Right lobe of liver (tissue), 6 donors: ENCODE results near the gene THADA. TPM values are rescaled to one million over a fixed set of nuclear protein-coding genes. Genes with fewer than 3 reads are reported as not detected.
A peak's percentile ranks its signal among the peaks of the same experiment; 100 is the strongest.
"Not testable (repeated sequence)": the region's sequence is repeated elsewhere in the genome, so short reads cannot be mapped to it uniquely, and the experiment has no call there.

Experiments used
- ATAC-seq, 4 donors: fragments of 200-7000 bp; cut with Tn5 transposase; one replicate each; pipeline ENCODE4 v1.9.1; 2020; ENCODE audit warnings: mild to moderate bottlenecking in 4 of 4, moderate library complexity in 4 of 4
- DNase-seq, 3 donors: peaks; one replicate each; pipeline ENCODE4 v3.0.0-alpha.2; 2020
- H3K27ac ChIP-seq, 3 donors: fragments of 200-600 bp; one replicate each; pipeline ENCODE4 v1.8.0; 2022
- H3K27me3 ChIP-seq, 2 donors: fragments of 200-600 bp; one replicate each; pipeline ENCODE4 v1.8.0; 2022
- H3K36me3 ChIP-seq, 4 donors: fragments of 200-600 bp; sonication (generic) in 1 of 4; one replicate each; pipeline versions ENCODE4 v1.5.1 to v1.8.0; 2017 to 2022; ENCODE audit warnings: control low read depth in 1 of 4
- H3K4me1 ChIP-seq, 4 donors: fragments of 200-600 bp; sonication (generic) in 1 of 4; one replicate each; pipeline versions ENCODE4 v1.5.1 to v1.8.0; 2017 to 2022; ENCODE audit warnings: control low read depth in 1 of 4
- H3K4me3 ChIP-seq, 3 donors: fragments of 200-600 bp; one replicate each; pipeline ENCODE4 v1.8.0; 2022
- H3K9me3 ChIP-seq, 4 donors: fragments of 200-600 bp; sonication (generic) in 1 of 4; one replicate each; pipeline versions ENCODE4 v1.5.1 to v1.8.0; 2017 to 2022; ENCODE audit warnings: control low read depth in 1 of 4
- POLR2A ChIP-seq: fragments of 450-650 bp; IDR thresholded peaks from one replicate; pipeline ENCODE4 v1.6.1; 2017; ENCODE audit warnings: antibody characterized with exemption, mild to moderate bottlenecking
- WGBS: methylation state at CpG from one replicate; pipeline ENCODE4 v1.1.6; 2018; ENCODE audit warnings: low coverage, low lambda C conversion rate; ENCODE audit not compliant: insufficient coverage; ENCODE audit errors: missing lambda C conversion rate; 5-methylcytosine and 5-hydroxymethylcytosine counted together
- intact Hi-C, 2 donors: fragments of 100-400 bp; cut with DNase I; formaldehyde crosslinking; loops; one replicate each; pipeline versions ENCODE4 v1.11.2 to v1.14.1; 2022
- total RNA-seq, 6 experiments: library from RNA; depleted of rRNA in 2 of 6; stranded (reverse); fragments of >200 nt in 2 of 6; fragmentation: NEBNext Ultra II Directional in 3 of 6; extraction: Animal tissue kit (Norgen Biotek cat#: 25700) in 3 of 6; gene quantifications; one replicate each; pipeline versions ENCODE4 v1.1.0 to v1.2.4, GENCODE V29; 2016 to 2023
- TF ChIP-seq, protein P1 (sequence below), 4 donors: fragments of 200-600 bp in 3 of 4; fragments of 450-650 bp in 1 of 4; IDR thresholded peaks; one replicate each; pipeline versions ENCODE4 v1.5.1 to v1.8.0; 2016 to 2022; ENCODE audit warnings: antibody characterized with exemption in 4 of 4, mild to moderate bottlenecking in 2 of 4
- donor health status: DM: no; HTN: yes; CAD: no.
- donor health status: DM: no; HTN: no; CAD: no.
- donor health status: DM: no; HTN: no; CAD: no.
- donor health status: DM: no; HTN: yes; CAD: no.
- donor health status: DM: no; HTN: yes; CAD: no.

THADA gene
- total RNA-seq, 6 experiments from 2014 or later, result 12.2 to 21.6 (median 14.0) TPM

DNA sequence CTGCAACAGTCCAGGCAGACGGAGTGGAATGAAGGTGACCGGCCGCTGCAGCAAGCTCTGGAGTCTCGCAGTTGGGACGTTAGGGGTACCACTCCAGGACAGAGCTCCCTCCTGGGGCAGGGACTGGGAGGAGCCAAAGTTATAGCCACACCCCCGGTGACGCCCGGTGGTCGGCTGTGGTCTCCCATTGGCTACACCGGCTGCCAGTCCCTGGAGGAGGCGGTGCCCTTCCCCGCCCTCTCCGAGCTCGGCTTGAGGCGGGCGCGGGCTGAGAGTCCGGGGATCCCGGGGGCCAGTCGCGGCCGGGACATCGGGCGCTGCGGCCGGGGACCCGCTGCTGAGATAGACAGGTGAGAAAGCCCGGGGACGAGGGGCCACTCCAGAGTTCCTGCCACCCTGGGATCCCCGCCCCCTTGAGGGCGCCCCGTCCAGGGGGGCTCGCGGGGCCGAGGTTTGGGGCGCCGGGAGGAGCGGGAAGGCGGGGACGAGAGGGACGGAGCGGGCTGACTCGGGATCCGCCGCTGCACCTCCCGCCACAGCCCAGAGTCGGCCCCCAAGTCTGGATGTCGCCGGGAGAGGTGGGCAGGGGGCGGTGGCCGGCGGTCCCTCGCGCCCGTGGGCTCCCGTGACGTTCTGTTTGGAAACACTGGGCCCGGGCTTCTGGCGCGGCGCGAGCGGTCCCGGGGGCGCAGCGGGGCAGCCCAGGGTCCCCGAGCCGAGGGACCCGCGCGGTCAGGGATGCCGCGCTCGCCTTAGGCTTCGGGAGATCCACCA, 41.4 kb upstream of the THADA start, which contains the start of gene PLEKHH2:
TSS of gene PLEKHH2 (plus strand) at position 231 of the 774 bp plus-strand sequence. CDS start 7,414 bp downstream, outside the sequence.
- TF ChIP-seq, protein P1, sequence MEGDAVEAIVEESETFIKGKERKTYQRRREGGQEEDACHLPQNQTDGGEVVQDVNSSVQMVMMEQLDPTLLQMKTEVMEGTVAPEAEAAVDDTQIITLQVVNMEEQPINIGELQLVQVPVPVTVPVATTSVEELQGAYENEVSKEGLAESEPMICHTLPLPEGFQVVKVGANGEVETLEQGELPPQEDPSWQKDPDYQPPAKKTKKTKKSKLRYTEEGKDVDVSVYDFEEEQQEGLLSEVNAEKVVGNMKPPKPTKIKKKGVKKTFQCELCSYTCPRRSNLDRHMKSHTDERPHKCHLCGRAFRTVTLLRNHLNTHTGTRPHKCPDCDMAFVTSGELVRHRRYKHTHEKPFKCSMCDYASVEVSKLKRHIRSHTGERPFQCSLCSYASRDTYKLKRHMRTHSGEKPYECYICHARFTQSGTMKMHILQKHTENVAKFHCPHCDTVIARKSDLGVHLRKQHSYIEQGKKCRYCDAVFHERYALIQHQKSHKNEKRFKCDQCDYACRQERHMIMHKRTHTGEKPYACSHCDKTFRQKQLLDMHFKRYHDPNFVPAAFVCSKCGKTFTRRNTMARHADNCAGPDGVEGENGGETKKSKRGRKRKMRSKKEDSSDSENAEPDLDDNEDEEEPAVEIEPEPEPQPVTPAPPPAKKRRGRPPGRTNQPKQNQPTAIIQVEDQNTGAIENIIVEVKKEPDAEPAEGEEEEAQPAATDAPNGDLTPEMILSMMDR (IDR thresholded peaks at IDR 0.05), result no peak
- TF ChIP-seq POLR2A, result peak; percentile 47
- 0% methylated on average over 11 of the region's 75 CpGs for WGBS
- peaks cover 0 to 14% (median 6%) of the 10 kb centered on the region in 4 donors for H3K4me1 ChIP-seq
- intact Hi-C loops, result no loop called here
- ATAC-seq (peak; percentile 99 to 100 (median 99)), DNase-seq (peak; percentile 85 to 89 (median 87))
- H3K27me3 ChIP-seq, result no peaks in the 10 kb centered on the region
- H3K36me3 ChIP-seq, result no peaks in the 10 kb centered on the region
- H3K9me3 ChIP-seq, result no peaks in the 10 kb centered on the region
- peak within 1 kb of the TSS; percentile 57 to 68 (median 64) for H3K4me3 ChIP-seq
- peak within 1 kb of the TSS; percentile 39 to 47 (median 44) for H3K27ac ChIP-seq

DNA sequence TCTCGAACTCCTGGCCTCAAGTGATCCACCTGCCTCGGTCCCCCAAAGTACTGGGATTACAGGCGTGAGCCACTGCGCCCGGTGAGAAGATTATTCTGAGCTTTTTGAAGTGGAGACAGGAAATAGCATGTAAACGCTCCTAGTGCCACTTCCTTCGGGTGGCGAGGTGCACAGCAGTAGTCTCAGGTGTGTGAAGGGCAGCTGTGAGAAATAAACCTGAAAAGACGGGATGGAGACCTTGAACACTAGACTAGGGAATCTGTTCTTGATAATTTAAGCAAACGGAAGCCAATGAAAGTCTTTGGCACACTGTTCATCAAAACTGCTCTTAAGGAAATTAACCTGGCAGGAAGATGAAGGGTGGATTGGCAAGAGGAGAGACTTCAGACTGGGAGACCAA, 40.8 kb upstream of the THADA start:
- no peak for ATAC-seq
- Histone ChIP-seq H3K27me3 (no peaks in the 10 kb centered on the region), H3K27ac (no peak overlapping the region), H3K4me1 (peaks cover 0 to 14% (median 6%) of the 10 kb centered on the region in 4 donors), H3K36me3 (no peaks in the 10 kb centered on the region), H3K4me3 (peak overlapping the region; percentile 57 to 68 (median 64)), H3K9me3 (no peaks in the 10 kb centered on the region)
- no peak for DNase-seq
- WGBS, result 35% methylated on average over 9 of the region's 10 CpGs
- TF ChIP-seq, protein P1 (IDR thresholded peaks at IDR 0.05), result no peak
- TF ChIP-seq POLR2A, result no peak
- intact Hi-C loops, result no loop called here

DNA sequence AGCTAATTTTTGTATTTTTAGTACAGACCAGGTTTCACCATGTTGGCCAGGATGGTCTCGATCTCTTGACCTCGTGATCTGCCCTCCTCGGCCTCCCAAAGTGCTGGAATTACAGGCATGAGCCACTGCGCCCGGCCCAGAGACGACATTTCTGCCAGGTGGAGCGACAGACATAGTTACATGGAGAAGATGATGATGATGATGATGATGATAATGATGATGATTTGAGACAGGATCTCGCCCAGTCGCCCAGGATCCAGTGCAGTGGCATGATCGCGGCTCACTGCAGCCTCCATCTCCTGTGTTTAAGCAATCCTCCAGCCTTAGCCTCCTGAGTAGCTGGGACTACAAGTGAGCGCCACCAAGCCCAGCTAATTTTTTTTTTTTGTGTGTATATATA, 40.3 kb upstream of the THADA start:
- H3K9me3 ChIP-seq, H3K4me3 ChIP-seq, intact Hi-C loops, H3K36me3 ChIP-seq, DNase-seq, H3K27ac ChIP-seq, ATAC-seq, H3K27me3 ChIP-seq: not testable (repeated sequence)
- peaks cover 0 to 14% (median 6%) of the 10 kb centered on the region in 4 donors for H3K4me1 ChIP-seq
- 83% methylated on average over 5 of the region's 12 CpGs for WGBS

DNA sequence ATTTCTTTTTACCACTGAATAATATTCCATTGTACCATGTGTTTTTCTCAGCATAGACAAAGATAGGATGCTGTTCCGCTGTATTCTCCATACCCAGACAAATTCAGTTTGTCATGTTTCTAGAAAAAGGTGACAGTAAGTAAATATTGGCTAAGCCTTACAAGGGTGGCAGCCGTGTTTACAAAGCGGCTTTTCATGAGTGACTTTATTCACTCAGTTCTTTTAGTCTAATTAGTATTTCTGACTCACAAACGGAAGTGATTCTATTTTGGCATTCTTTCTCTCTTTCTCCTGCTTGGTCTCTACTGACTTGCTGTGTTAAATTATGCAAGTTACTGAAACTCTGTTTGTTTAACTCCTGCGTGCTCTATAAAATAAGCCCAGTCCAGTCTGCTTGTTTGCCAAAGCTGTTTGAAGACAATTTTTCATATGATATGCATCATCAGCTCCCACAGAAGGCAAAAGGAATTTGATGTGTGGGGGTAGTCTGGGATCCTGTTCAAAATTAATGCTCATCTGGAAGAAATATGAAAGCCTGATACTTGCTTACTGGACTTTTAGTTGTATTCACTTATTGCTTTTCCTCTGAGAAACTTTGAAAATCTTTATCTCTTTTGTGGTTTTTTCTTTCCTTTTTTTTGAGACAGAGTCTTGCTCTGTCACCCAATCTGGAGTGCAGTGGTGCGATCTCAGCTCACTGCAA, 38.9 kb upstream of the THADA start:
- Histone ChIP-seq H3K9me3 (no peaks in the 10 kb centered on the region), H3K36me3 (no peaks in the 10 kb centered on the region), H3K4me1 (peaks cover 0 to 14% (median 6%) of the 10 kb centered on the region in 4 donors), H3K27ac (no peak overlapping the region), H3K27me3 (no peaks in the 10 kb centered on the region), H3K4me3 (no peak overlapping the region)
- intact Hi-C loops, result no loop called here
- DNase-seq (no peak), ATAC-seq (peak in 1 of 4 donors; percentile 54)
- TF ChIP-seq POLR2A, result no peak
- WGBS, result 29% methylated on average over 6 of the region's 6 CpGs

DNA sequence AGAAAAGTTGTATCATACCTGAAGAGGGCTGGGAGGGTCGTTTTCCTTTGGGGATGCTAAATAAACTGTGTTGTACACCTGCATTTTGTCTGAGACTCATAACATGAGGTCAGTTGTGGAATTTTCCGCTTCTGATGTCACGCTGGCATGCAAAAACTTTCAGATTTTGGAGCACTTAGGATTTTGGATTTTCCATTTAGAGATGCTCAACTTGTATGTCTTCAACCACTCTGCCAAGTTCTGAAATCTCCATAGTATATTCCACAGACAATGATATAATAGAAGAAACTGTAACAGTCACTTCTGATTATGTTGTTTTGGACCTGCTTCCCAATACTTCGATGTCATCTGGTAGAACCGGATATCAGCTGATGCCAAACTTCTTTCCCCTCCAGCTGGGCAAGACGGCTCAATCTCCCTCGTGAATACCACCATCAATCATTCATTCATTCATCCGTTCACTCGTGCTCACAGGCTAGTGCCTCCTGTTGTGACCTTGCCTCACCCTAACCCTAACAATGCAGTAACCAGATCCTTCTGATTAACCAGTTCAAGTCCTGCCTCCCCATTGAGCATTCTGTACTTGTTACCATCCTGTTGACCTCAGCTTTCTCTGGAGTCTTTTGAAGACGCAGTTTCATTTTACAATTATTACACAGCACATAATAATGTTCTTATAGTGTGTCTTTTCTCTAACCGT, 35.9 kb upstream of the THADA start:
- Histone ChIP-seq H3K27ac (no peak overlapping the region), H3K27me3 (no peaks in the 10 kb centered on the region), H3K4me1 (peaks cover 0 to 9% (median 4%) of the 10 kb centered on the region in 4 donors), H3K9me3 (no peaks in the 10 kb centered on the region), H3K4me3 (no peak overlapping the region), H3K36me3 (no peaks in the 10 kb centered on the region)
- DNase-seq (no peak), ATAC-seq (no peak)
- intact Hi-C loops, result no loop called here
- no peak for TF ChIP-seq POLR2A
- TF ChIP-seq, protein P1 (IDR thresholded peaks at IDR 0.05), result no peak
- WGBS, result 58% methylated on average over 10 of the region's 11 CpGs
